ENCODE data around the gene BIN1.

DNA sequence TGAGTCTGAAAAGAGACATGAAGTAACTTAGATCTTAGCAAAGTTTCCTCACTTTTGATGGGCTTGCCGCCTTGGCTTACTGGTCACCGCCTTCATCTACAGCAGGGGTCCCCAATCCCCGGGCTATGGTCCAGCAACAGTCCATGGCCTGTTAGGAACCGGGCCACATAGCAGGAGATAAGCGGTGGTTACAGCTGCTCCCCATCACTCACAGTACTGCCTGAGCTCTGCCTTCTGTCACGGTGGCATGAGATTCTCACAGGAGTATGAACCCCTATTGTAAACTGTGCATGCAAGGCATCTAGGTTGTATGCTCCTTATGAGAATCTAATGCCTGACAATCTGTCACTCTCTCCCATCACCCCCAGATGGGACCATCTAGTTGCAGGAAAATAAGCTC, 72.9 kb downstream of the BIN1 start:
- no peak for TF ChIP-seq POLR2A (IDR thresholded peaks at IDR 0.05)
- TF ChIP-seq, protein P1, sequence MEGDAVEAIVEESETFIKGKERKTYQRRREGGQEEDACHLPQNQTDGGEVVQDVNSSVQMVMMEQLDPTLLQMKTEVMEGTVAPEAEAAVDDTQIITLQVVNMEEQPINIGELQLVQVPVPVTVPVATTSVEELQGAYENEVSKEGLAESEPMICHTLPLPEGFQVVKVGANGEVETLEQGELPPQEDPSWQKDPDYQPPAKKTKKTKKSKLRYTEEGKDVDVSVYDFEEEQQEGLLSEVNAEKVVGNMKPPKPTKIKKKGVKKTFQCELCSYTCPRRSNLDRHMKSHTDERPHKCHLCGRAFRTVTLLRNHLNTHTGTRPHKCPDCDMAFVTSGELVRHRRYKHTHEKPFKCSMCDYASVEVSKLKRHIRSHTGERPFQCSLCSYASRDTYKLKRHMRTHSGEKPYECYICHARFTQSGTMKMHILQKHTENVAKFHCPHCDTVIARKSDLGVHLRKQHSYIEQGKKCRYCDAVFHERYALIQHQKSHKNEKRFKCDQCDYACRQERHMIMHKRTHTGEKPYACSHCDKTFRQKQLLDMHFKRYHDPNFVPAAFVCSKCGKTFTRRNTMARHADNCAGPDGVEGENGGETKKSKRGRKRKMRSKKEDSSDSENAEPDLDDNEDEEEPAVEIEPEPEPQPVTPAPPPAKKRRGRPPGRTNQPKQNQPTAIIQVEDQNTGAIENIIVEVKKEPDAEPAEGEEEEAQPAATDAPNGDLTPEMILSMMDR (IDR thresholded peaks at IDR 0.05 in 4 of 5, conservative IDR thresholded peaks at IDR 0.05 in 1 of 5) = no peak

All from gastrocnemius medialis (tissue), 4 donors.